Esophagus muscularis mucosa (tissue), 3 donors: ENCODE data around the gene DAAM1.

Experiments
- CTCF ChIP-seq, 3 experiments: fragments of 200-600 bp in 2 of 3; fragments of 450-650 bp in 1 of 3; sonication (generic) in 2 of 3; IDR thresholded peaks; one replicate each; pipeline ENCODE4 v1.5.1; 2017 to 2019; ENCODE audit warnings: antibody characterized with exemption in 3 of 3, mild to moderate bottlenecking in 2 of 3, moderate library complexity in 1 of 3
- POLR2A ChIP-seq: fragments of 450-650 bp; IDR thresholded peaks from one replicate; pipeline ENCODE4 v1.6.1; 2017; ENCODE audit warnings: antibody characterized with exemption, moderate library complexity, mild to moderate bottlenecking, low read depth

GRCh38 chr14:59224341-59224740 is 35.9 kb downstream of the DAAM1 start:
- TF ChIP-seq CTCF (IDR thresholded peaks at IDR 0.05) = no peak
- TF ChIP-seq POLR2A = no peak
